Measurements from ENCODE around the gene ROR2. TPM values are rescaled to one million over a fixed set of nuclear protein-coding genes. Genes with fewer than 3 reads are reported as not detected.

ROR2 gene
- total and polyA plus RNA-seq, 7 donors: 0.46 to 81.7 (median 51.4) TPM

DNA sequence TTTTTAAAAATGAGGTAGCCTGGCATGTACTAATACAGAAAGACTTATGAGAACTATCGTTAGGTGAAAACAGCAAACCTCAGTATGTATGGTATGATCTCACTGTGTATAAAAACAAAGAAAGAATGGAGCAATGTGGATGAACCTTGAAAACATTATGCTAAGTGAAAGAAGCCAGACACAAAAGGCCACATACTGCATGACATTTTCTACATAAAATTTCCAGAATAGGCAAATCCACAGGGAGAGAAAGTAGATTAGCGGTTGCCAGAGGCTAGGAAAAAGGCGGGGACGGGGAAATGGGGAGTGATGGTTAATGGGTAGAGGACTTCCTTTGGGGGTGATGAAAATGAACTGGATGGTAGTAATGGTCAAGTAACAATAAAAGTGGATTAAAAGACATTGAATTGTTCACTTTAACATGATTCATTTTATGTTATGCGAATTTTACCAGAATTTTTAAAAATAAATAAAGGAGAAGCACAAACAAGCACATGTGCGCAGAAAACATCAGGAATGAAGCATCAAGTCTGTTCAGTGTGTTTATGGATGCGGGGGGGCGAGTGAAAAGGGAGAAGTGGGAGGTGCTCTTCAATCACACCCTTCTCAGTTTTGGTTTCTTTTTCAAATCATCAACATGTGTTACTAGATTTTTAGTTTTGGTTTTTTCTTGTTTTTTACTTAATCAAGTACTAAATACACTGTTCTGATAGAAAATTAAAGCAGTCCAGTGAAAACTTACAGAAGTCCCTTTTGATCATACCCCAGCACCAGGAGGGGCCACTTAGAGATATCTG is 16.3 kb downstream of the ROR2 start:
- no peaks in the 10 kb centered on the region for H3K27me3 ChIP-seq
- H3K4me1 ChIP-seq: peaks cover 0 to 56% (median 48%) of the 10 kb centered on the region in 4 donors
- peak overlapping the region; percentile 74 to 95 (median 78) for H3K27ac ChIP-seq
- no peak for TF ChIP-seq EP300 (IDR thresholded peaks at IDR 0.05)
- TF ChIP-seq POLR2AphosphoS5 (IDR thresholded peaks at IDR 0.05): peak in 1 of 4 donors; percentile 28
- H3K9me3 ChIP-seq: peaks cover 10 to 22% (median 14%) of the 10 kb centered on the region in 4 donors
- WGBS, 2 donors: 79 to 86% methylated on average over 8 of the region's 8 CpGs
- intact Hi-C loops (cut with DNase I): no loop called here
- H3K36me3 ChIP-seq: no peaks in the 10 kb centered on the region
- H3K4me3 ChIP-seq: peak overlapping the region in 1 of 4 donors; percentile 7
- no peak for DNase-seq

DNA sequence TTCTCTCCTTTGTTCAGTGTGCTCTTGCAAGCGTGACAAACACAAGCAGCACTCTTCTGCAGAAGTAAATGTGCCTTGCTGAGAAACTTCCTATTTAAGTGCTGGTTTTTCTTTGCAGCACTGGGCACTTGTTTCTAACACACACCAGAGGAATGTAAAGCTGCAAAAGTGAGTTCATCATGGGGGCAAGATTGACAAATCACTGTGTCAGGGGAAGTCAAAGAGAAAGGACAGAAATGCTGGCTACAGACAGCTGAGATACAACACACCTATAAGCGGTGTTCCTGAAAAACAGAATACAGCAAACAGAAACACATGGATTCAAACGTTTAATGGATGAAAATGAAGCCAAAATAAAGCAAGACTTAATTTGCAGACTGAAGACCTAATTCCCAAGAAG is 19.6 kb downstream of the ROR2 start:
- H3K9me3 ChIP-seq: peaks cover 10 to 22% (median 14%) of the 10 kb centered on the region in 4 donors
- intact Hi-C loops (cut with DNase I): no loop called here
- no peak for DNase-seq
- no peaks in the 10 kb centered on the region for H3K36me3 ChIP-seq
- H3K4me3 ChIP-seq: no peak overlapping the region
- no peak overlapping the region for H3K27ac ChIP-seq
- H3K27me3 ChIP-seq: no peaks in the 10 kb centered on the region
- WGBS, 2 donors: 86 to 89% methylated on average over 3 of the region's 3 CpGs
- TF ChIP-seq, protein P1, sequence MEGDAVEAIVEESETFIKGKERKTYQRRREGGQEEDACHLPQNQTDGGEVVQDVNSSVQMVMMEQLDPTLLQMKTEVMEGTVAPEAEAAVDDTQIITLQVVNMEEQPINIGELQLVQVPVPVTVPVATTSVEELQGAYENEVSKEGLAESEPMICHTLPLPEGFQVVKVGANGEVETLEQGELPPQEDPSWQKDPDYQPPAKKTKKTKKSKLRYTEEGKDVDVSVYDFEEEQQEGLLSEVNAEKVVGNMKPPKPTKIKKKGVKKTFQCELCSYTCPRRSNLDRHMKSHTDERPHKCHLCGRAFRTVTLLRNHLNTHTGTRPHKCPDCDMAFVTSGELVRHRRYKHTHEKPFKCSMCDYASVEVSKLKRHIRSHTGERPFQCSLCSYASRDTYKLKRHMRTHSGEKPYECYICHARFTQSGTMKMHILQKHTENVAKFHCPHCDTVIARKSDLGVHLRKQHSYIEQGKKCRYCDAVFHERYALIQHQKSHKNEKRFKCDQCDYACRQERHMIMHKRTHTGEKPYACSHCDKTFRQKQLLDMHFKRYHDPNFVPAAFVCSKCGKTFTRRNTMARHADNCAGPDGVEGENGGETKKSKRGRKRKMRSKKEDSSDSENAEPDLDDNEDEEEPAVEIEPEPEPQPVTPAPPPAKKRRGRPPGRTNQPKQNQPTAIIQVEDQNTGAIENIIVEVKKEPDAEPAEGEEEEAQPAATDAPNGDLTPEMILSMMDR (IDR thresholded peaks at IDR 0.05): no peak
- TF ChIP-seq POLR2AphosphoS5 (IDR thresholded peaks at IDR 0.05) (no peak), EP300 (IDR thresholded peaks at IDR 0.05) (no peak), POLR2A (IDR thresholded peaks at IDR 0.05) (no peak)
- peaks cover 0 to 34% (median 29%) of the 10 kb centered on the region in 4 donors for H3K4me1 ChIP-seq

DNA sequence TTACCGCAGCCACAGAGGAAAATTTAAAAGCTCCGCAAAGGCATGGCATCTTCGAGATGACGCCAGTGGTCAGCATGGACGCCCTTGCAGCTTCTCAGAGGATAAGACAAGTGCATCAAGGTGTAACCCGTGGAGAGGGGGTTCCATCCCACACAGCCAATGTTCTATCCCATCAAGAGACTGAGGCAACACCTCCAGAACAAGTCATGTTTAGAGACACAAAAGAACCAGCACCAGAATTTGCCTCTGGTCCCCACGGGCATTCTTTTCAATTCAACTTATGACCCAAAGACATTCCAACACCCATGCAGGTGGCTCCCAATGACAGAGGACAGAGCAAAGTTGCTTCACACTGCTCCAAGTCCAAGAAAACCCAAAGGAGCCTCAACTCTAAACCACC is 20.7 kb downstream of the ROR2 start:
- WGBS, 2 donors: 95 to 97% methylated on average over 7 of the region's 7 CpGs
- Histone ChIP-seq H3K4me1 (peaks cover 0 to 23% (median 18%) of the 10 kb centered on the region in 4 donors), H3K4me3 (no peak overlapping the region), H3K27me3 (no peaks in the 10 kb centered on the region), H3K9me3 (peaks cover 10 to 22% (median 14%) of the 10 kb centered on the region in 4 donors), H3K36me3 (no peaks in the 10 kb centered on the region), H3K27ac (no peak overlapping the region)
- no peak for TF ChIP-seq POLR2AphosphoS5 (IDR thresholded peaks at IDR 0.05)
- TF ChIP-seq EP300 (IDR thresholded peaks at IDR 0.05): no peak
- no peak for TF ChIP-seq POLR2A (IDR thresholded peaks at IDR 0.05)
- TF ChIP-seq, protein P1 (IDR thresholded peaks at IDR 0.05): no peak
- intact Hi-C loops (cut with DNase I): no loop called here
- no peak for DNase-seq

DNA sequence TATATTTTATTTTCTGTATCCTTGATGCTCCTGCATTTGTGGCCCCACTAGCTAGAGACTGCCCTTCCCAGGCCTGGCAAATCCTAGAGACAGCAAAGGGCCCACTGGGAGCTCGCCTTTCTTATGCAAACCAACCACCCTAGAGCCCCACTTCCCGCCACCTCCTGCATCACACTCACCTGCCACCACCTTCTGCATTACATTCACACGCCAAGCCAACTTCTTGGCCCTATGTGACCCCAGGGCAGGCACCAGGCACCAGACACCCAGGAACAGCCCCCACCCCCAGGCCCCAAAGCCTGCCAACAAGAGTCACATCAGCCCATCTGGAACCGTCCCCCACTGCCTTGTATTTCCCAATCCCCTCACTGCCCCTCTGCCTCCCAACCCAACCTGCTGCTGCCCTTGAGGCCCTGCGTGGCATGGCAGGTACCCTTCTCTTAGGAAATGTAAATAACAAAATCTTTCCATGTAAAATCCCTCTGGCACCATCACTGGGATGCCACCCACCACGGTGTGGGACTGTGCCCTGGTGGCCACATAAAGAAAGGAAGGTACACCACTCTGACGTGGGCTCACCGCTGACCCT is 22.0 kb downstream of the ROR2 start:
- Histone ChIP-seq H3K4me3 (no peak overlapping the region), H3K36me3 (no peaks in the 10 kb centered on the region), H3K9me3 (peaks cover 10 to 22% (median 14%) of the 10 kb centered on the region in 4 donors), H3K4me1 (peaks cover 0 to 20% (median 16%) of the 10 kb centered on the region in 4 donors), H3K27ac (peak overlapping the region in 2 of 4 donors; percentile 25 to 40), H3K27me3 (no peaks in the 10 kb centered on the region)
- WGBS, 2 donors: 85 to 86% methylated on average over 8 of the region's 8 CpGs
- TF ChIP-seq, protein P1 (IDR thresholded peaks at IDR 0.05): no peak
- no peak for TF ChIP-seq EP300 (IDR thresholded peaks at IDR 0.05)
- no peak for TF ChIP-seq POLR2A (IDR thresholded peaks at IDR 0.05)
- TF ChIP-seq POLR2AphosphoS5 (IDR thresholded peaks at IDR 0.05): no peak
- DNase-seq: no peak
- intact Hi-C loops (cut with DNase I): no loop called here

DNA sequence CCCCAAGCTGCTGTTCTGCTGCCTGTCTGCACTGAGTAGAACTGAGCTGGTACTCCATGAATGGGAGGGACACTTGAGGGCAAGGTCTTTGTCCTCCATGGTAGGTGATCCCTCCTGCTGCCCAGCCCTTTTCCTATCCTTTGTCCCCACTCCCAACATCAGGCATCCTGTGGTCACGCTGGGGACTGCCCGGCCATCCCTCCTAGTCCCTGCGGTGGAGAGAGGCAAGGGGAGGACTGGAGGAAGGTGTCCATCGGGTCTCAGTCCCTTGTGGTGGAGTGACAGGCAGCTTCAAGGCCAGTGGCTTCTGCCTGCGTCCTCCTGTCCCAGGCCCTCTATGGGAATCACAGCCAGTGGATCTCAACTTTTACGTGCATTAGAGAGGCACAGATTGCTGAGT is 25.9 kb downstream of the ROR2 start:
- Histone ChIP-seq H3K36me3 (no peaks in the 10 kb centered on the region), H3K4me1 (peaks cover 0 to 46% (median 43%) of the 10 kb centered on the region in 4 donors), H3K27me3 (no peaks in the 10 kb centered on the region), H3K4me3 (no peak overlapping the region), H3K9me3 (peaks cover 0 to under 1% (median 0%) of the 10 kb centered on the region in 4 donors), H3K27ac (no peak overlapping the region)
- peak; percentile 40 for DNase-seq
- 87 to 92% methylated on average over 6 of the region's 6 CpGs for WGBS, 2 donors
- TF ChIP-seq POLR2AphosphoS5 (IDR thresholded peaks at IDR 0.05): no peak
- TF ChIP-seq EP300 (IDR thresholded peaks at IDR 0.05): no peak
- TF ChIP-seq, protein P1 (IDR thresholded peaks at IDR 0.05): no peak
- no peak for TF ChIP-seq POLR2A (IDR thresholded peaks at IDR 0.05)
- intact Hi-C loops (cut with DNase I): no loop called here
